Mesenteric fat pad (tissue), 1 donor: Measurements from ENCODE around the gene MCTP1. TPM values are rescaled to one million over a fixed set of nuclear protein-coding genes. Genes with fewer than 3 reads are reported as not detected.
"Not testable (repeated sequence)": the region's sequence is repeated elsewhere in the genome, so short reads cannot be mapped to it uniquely, and the experiment has no call there.

Experiments used
- DNase-seq: peaks from one replicate; pipeline ENCODE4 v3.0.0-alpha.2; 2020; ENCODE audit warnings: low spot score
- total RNA-seq: library from RNA; stranded (reverse); fragmentation: NEBNext Ultra II Directional; extraction: Animal tissue kit (Norgen Biotek cat#: 25700); gene quantifications from one replicate; pipeline ENCODE4 v1.2.1, GENCODE V29; 2021
- donor health status: DM: yes; HTN: yes; CAD: no.

Gene MCTP1
- total RNA-seq, 1 donor from 2014 or later, result 37.5 TPM

DNA sequence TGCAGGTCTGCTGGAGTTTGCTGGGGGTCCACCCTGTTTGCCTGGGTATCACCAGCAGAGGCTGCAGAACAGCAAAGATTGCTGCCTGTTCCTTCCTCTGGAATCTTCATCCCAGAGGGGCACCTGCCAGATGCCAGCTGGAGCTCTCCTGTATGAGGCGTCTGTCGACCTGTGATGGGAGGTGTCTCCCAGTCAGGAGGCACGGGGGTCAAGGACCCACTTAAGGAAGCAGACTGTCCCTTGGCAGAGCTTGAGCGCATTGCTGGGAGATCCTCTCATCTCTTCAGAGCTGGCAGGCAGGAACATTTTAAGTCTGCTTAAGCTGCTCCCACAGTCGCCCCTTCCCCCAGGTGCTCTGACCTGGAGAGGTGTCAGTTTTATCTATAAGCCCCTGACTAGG, 456.7 kb downstream of the MCTP1 start:
- DNase-seq, result not testable (repeated sequence)

DNA sequence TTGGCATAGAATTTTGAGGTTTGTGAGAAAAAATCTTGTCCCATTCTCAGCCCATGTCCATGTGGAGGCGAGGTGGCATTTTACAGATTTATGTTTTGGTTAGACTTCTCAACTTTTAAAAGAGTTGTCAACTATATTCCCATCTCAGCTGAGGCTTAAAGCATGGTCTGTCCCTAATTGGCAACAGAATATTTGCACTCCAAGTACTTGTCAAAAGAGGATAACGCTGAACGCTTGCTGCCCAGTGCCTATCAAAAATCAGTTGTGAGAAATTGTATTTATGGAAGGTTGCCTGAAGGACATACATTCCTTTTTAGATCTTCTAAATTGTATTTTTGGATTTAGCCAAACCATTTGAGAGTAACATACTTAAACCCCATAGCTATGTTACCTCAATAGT, 464.4 kb downstream of the MCTP1 start:
- DNase-seq, result no peak

DNA sequence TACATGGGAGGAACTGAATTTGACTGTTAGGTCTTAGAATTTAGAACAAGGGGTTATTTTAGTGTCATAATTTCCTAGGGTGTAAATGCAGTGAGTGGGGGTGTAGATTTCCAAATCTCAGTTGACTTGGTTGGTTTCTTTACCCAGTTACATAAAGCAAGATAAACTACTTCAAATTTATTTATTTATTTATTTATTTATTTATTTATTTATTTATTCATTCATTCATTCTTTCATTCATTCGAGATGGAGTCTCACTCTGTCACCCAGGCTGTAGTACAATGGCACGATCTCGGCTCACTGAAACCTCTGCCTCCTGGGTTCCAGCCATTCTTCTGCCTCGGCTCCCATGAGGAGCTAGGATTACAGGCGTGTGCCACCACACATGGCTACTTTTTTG, 466.0 kb downstream of the MCTP1 start:
- no peak for DNase-seq

DNA sequence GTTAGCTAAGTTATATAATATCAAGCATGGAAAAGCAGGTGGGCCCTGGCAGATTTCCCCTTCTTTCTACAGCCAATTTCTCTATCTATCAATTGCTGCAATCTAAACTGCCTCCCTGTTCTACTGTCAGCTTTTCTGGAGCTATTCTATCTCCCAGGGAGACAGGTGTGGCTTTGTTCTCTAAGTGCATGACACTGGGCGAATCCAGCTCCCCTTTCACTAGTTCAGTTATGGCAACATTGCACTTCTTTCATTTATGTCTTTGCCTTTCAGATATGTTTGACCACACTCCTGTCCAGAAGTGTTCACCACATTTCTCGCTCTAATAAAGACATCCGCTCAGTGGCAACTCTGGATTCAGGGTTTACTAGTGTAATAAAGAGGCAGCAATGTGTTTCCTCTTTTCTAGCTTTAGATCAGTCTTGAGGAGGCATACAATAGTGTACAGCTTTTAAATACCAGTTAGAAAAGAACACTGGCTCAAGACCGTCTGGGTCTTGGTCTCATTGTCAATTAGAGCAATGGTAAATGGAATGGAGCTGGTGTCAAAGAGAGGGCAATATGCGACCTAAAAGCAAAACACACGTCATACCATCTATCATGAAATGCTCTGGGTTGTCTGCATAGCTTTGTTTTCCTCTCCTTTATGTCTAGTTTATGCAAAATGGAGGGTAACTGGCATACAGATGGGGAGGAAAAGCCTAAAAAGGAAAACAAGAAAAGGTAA, 469.4 kb downstream of the MCTP1 start:
- no peak for DNase-seq

DNA sequence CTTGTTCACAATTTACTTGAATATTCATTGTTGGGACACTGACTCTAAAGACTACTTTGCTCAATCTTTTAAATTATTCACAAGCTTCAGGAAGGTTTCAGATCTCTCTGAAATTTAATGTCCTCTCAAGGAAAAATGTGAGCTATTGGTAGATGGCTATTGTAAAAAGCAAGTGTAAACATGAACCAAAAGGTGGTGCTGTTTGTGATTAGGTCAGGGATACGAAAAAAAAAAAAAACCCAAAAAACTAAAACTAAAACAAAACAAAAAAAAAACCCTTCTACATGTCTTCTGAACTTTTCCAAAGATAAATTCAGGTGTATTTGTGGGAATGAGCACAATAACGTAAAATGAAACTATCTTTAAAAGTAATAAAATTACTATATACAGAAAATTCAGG, 472.7 kb downstream of the MCTP1 start:
- DNase-seq, result no peak

DNA sequence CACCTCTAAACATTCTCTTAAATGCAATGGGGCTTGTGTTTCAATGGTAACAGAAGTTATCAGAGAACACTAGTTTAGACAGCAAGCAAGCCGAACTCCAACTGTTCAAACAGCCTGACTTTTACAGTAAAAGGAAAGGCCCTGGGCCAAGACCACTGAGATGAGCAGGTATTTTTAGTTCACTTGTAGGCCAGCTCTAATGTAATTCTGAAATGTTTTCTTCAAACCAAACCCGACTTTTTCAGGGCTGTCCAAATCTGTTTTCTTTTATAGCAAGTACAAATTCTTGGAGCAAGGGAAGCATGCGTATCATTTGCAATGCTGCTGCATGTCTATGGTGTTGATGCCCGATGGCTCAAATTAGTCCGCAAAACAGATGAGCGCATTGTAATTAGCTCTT, 473.6 kb downstream of the MCTP1 start:
- no peak for DNase-seq

DNA sequence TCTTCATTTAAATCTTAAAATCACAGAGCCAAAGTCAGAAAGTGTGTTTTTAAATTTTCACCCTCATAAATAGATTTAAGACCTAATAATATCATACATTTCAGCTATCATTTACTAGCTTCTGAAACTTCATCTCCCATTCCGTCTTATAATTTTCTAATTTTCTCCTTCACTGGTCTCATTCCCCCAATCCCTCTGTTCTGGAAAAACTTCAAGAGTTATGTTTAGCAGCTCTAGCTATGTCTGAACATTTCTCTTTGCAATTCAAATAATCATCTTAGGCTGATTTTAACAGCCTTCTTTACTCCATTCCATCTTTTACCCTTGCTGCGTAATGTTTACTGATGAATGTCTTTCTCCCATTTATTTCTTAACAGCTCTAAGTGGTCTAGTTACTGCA, 474.0 kb downstream of the MCTP1 start:
- no peak for DNase-seq

DNA sequence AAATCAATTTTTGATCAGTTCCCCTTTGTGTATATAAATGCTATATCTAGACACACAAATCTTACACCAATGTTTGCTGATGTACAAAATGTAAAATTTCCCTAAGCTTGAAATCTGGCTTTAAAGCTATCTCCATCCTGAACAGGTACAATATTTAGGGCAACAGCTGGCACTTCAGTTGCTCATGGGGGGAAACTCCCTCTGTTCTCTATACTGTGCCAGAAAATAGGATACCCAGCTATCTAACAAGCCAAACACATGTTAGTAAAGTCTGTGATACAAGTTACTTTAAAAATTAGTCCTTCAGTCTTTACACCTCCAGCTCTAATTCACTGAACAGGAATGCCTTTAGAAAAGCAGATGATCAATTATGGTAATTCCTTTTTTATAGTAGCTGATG, 474.6 kb downstream of the MCTP1 start:
- DNase-seq, result no peak

DNA sequence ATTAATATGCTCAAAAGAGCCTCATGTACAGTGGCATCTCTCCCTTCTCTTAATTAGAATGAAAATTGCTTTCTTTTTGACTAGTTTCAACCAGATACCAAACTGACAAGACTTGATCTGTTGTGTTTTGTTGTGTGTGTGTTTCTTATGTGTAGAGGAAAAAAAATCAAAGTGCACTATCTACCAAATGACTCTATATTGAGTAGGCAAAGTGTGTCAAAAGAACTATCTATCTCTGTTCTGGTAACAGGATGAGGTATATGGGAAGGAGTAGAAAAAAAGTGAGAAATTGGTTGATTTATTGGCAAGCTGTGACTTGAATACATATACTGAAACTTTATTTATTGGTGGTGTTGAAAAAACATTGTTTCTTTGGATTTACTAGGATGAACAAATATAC, 476.4 kb downstream of the MCTP1 start:
- DNase-seq, result no peak

DNA sequence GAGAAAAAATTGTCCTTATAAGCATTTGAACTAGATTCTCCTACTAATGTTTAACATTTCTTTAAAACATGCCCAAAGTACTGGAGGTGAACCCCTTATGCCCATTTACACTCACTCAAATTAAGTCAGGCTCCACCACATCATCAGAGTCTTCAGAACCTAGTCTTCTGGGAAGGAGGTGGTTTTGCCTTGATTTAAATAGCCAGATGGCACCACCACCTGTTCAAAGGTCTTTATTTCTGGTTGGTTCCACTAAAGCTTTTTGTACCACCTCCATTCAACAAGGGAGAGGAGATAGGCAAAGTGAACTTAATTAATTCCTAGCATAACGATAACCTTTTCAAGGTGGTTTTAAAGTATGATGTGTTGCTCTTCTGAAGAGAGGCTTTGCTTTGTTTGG, 476.9 kb downstream of the MCTP1 start:
- DNase-seq, result no peak

DNA sequence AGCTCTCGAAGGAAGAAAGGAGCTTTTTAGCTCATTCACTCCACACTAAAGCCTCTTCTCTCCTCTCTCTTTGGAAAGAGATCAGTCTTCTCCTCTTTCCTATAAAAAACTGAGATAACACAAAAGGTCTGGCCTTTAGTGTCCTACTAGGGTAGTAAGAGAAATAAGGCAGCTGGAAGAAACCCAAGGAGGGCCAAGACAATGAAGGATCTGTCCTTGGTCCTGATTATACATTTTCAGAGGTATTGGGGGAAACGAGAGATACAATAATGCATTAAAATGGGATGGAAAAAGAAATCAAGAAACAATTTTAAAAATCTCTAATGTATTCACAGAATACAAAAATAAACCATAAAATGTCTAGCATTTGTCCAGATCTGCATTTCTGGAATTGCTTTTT, 482.4 kb downstream of the MCTP1 start:
- no peak for DNase-seq

DNA sequence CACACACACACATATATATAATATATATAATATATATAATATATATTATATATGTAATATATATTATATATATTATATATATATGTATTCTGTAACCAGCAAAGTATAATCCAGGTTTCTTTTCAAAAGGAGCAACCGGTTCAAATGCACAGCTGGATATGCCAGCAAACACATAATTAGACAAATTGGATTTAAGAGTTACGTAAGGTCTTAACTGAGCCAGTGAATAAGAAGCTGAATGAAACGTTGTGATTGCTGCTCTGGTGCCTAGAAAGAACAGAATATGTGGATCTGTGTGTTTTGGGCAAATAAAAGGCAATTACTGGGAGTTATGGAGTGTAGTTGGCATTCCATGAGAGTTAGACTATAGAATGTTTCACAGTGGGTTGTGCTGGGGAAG, 488.3 kb downstream of the MCTP1 start:
- DNase-seq, result no peak

DNA sequence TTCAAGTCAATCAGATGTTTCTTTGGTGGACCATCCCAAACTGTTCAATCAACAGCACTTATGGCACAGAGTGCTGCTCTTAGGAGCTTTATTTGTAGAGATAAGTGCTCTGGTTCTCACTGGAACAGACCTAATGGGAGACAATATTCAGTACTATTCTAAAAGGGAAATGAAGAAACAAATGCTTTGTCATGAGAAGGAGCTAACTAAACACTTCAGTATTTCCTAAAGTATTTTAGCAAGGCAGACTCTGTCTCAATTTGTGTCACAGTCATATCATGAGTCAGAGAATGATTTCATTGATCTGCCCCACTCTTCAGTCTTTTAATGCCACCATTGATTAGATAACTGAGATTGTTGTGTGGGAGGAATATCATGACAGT, 491.1 kb downstream of the MCTP1 start:
- no peak for DNase-seq

DNA sequence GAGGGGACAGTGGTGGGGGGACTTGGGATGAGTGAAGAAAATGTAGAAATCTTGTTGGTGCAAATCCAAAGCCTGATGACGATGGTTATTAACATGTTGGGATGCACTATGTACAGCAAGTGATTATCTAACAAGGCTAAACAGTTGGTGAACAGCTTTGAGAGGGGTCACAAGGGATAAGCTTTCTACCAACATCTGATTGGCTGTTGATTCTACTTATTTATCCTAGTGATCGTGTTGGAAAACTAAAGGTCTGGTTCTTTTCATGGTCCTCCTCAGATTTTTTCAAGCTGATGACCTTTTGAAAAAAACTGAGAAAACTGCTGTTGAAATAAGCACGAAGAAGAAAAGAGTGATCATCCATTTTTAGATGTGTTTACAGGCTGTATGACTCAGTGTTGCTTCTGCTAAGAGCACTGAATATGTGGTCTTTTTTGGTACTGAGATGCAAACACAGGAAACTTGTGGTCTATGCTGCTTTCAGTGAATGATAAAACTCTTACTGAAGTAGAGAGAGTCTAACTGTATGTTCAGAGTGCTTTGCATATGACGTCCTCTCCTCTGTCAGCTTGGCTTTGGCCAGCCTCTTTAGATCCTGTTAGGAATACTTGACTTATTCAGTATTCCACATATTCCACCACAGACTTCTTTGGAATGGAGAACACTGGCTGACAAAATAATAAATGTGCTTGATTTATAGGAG, 491.6 kb downstream of the MCTP1 start:
- no peak for DNase-seq

DNA sequence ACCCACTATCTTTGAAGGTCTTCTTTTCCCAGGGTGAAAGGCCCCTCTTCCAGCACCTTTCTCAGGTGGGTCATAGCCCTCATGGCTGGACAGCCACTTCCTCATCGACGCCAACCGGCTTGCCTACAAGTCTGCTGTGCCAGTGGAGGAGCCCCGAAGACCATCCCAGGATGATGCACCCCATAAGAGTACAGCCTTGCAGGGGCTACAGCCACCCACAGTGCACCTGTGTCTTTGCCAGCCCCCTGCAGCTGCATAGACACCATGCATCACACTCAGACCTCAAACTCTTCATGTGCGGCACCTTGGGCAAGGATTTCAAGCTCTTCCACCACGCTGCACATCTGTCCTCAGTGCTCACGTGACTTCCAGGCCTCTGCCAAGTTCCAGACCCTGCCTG, 493.1 kb downstream of the MCTP1 start:
- DNase-seq, result no peak

DNA sequence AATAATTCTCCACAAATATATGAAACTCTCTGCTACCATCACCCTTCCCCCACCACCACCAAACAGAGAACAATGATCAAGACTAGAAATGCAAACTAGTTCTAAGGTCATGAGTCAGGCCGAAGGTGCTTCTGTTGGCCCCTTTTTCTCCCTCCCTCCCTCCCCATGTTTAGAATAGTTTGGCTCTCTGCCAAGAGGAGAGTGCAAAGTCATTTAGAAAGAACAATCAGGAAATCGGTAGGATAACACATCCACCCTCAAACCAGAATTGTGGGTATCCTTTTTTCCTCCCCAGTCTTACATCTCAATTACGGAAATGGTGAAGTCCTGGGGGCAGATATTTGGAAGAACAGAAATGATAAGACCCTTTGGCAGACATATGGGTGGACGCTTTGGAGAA, 496.4 kb downstream of the MCTP1 start:
- DNase-seq, result no peak

DNA sequence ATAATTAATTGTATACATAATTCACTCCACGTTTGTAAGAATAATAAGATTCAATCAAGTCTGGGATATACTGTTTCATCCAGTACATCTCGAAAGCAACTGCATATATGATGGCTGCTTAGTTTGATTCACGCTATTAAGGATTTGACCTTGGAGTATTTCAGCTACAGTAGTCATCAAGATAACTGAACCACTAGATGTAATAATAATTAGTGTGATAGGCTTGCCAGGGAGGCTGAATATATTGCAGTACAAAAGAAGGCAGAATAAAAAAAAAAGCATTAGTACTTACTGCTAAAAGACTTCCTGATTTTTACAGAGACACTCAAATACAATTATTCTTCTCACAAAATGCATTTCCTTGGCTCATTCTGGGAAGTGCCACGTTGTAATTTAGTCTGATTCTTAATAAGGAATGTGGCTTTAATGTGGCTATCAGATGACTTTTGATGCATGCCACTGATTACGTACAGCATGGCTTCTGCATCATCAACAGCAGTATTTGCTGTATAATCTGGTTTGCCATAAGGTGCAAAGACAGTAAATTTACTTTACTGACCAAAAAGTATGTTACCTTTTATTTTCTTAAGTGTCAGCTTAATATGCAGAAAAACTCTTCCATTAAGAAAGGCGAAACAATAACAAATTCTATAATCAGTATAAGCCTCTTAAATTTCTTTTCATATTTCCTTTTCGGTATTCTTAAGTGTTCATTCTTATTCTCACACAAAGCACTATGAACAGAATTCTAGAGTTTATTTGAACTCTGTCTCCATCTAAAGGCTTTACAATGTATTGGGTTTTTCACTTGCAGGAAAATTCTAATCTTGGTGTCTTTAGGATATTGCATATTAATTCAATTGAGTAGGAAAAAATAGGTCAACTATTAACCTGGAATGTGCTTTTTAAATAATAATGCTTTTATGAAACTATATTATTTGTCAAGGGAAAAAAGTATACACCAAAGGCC, 500.1 kb downstream of the MCTP1 start:
- DNase-seq, result no peak

DNA sequence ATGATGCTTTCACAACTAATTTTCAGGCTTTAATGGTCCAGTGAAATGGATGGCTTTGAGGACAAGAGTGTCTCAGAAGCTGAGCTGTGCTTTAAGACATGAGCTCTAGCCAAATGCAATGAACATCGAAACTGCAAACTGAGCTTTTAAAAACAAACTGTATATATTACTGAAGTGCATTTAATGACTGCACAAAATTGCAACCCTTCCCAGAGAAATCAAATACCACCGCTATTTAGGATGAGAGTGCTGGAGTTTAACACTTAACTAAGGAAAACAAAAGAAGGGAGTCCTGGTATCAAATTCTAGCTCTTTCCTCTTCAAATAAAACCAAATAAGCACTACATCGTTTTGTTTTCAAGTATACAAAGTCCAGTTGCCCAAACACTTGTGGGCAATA, 502.5 kb downstream of the MCTP1 start:
- no peak for DNase-seq

DNA sequence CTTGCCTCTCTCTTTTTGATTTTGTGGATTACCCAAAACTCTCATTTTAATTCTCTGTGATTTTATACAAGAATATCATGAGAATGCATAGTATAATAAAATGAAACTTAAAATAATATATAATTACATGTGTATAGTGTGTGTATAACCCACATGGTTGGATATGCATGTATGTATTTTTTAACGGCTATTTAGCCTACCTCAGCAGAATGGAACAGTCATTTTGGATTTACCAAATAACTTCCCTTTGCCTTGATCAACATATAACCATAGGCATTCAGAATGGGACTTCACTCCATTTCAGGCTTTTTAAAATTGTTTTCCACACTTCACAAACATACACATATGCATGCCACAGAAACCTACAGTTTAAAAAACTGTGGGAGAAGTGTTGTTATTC, 505.2 kb downstream of the MCTP1 start:
- DNase-seq, result no peak

DNA sequence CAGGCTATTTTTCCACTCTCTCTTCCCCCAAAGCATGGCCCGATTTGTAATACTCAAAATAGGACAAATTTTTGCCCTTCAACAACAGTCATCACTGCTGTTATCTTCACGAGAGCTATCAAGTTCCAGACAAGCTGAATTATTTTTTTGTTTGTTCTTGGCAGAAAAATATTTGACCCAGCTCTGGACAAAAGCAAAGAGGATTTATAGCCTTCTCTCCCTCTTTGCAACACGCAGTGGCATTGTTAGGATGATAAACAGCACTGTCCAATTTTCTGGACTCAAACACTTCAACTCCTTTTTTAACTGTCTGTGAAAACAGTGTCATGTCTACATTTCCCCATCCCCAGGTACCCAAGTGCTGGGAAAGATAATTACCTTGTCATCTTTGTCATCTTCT, 506.2 kb downstream of the MCTP1 start:
- no peak for DNase-seq

DNA sequence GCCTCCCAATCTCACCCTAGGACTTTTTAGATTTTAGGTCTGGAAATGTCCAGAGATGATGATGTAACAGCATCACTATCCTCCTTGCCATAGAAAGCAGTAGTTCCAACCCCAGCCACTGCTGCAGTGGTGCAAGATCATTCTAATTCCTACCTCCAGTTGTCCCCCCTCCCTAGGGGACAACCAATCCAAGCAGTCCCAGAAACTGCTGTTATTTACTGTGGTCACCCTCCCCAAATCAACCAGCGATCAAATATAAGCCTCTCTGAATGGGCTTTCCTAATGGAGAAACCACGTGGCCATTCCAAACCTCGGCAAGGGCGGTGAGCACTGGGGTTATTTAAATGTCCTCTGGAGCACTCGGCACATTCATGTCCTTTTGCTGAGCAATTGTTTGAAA, 506.6 kb downstream of the MCTP1 start:
- DNase-seq, result no peak
